Esophagus muscularis mucosa (tissue), 4 donors: Measurements from ENCODE around the gene PHYKPL. TPM values are rescaled to one million over a fixed set of nuclear protein-coding genes. Genes with fewer than 3 reads are reported as not detected.

Experiments used
- DNase-seq: peaks from one replicate; pipeline ENCODE4 v3.0.0-alpha.2; 2017; ENCODE audit errors: extremely low spot score
- H3K27ac ChIP-seq, 4 donors: fragments of 200-600 bp; sonication (generic); replicated peaks in 1 of 4; 1 replicate in 3 of 4; 2 replicates in 1 of 4; pipeline ENCODE4 v1.5.1; 2016 to 2019; ENCODE audit warnings: mild to moderate bottlenecking in 1 of 4
- H3K27me3 ChIP-seq, 4 donors: fragments of 200-600 bp; sonication (generic); one replicate each; pipeline versions ENCODE4 v1.5.1 to v1.6.0; 2016 to 2019
- H3K36me3 ChIP-seq, 4 donors: fragments of 200-600 bp; sonication (generic); one replicate each; pipeline ENCODE4 v1.5.1; 2016 to 2019
- H3K4me1 ChIP-seq, 4 donors: fragments of 200-600 bp; sonication (generic); one replicate each; pipeline ENCODE4 v1.5.1; 2016 to 2019
- H3K4me3 ChIP-seq, 4 donors: fragments of 200-600 bp; sonication (generic); 1 replicate in 2 of 4; 2 replicates in 2 of 4; pipeline ENCODE4 v1.5.1; 2016 to 2019; ENCODE audit warnings: mild to moderate bottlenecking in 4 of 4, moderate library complexity in 1 of 4
- H3K9me3 ChIP-seq, 4 donors: fragments of 200-600 bp; sonication (generic); 1 replicate in 3 of 4; 2 replicates in 1 of 4; pipeline ENCODE4 v1.5.1; 2016 to 2019
- EP300 ChIP-seq: sonication (generic); formaldehyde crosslinking; IDR thresholded peaks from one replicate; pipeline ENCODE4 v1.6.1; 2017; ENCODE audit warnings: antibody characterized with exemption
- POLR2A ChIP-seq: fragments of 450-650 bp; IDR thresholded peaks from one replicate; pipeline ENCODE4 v1.6.1; 2017; ENCODE audit warnings: antibody characterized with exemption, moderate library complexity, mild to moderate bottlenecking, low read depth
- POLR2AphosphoS5 ChIP-seq, 2 donors: sonication (generic); formaldehyde crosslinking; IDR thresholded peaks; one replicate each; pipeline ENCODE4 v1.6.1; 2017; ENCODE audit warnings: antibody characterized with exemption in 2 of 2
- WGBS: methylation state at CpG from one replicate; pipeline ENCODE4 v1.1.5; 2018; 5-methylcytosine and 5-hydroxymethylcytosine counted together
- intact Hi-C: fragments of 100-400 bp; cut with DNase I; formaldehyde crosslinking; loops from one replicate; pipeline ENCODE4 v1.15.1; 2023
- total RNA-seq, 4 donors: library from RNA; depleted of rRNA; stranded (reverse); fragments of >200 nt; gene quantifications; one replicate each; pipeline versions ENCODE4 v1.1.0 to v1.2.1, GENCODE V29; 2016
- TF ChIP-seq, protein P1 (sequence below), 3 experiments: fragments of 200-600 bp in 2 of 3; fragments of 450-650 bp in 1 of 3; sonication (generic) in 2 of 3; IDR thresholded peaks; one replicate each; pipeline ENCODE4 v1.5.1; 2017 to 2019; ENCODE audit warnings: antibody characterized with exemption in 3 of 3, mild to moderate bottlenecking in 2 of 3, moderate library complexity in 1 of 3

Gene PHYKPL
- total RNA-seq, 4 donors from 2014 or later = 27.4 to 45.1 (median 37.5) TPM

DNA sequence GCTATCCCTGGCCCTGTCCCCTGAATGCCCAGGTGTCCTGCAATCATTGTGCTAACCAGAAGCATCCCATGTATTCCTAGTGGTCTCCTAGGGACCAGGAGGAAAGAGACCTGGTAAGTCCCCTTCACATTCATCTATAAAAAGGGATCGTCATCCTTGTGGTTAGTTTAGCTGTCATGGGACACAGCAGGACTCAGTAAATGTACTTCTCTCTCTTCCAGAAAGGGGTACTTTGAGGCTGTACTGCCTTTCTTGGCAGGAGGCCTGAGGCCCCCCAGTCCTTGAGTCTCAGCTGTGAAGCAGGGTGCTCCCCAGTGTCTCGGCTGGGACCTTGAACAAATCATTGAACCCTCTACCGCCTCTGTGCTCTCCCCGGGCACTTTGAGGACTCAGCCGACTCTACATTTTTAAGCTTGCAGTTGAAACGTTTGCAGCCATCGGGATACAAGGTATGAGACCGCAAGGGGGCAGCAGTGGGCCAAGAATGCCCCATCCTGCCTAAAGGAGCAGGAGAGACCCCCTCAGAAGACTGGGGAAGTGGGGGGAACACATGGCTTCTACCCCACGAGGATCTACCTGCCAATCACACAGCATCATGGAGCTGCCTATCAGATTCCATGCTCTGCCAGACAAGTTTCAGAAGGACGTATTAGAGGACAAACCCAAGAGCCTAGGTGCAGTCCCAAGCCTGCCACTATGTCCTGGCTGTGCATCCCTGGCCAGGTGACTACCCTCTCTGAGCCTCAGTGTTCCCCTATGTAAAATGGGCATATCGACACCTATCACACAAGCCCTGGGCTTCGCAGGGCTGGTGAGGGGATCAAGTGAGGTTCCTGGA is 2.4 kb upstream of the PHYKPL start:
- no peaks in the 10 kb centered on the region for H3K27me3 ChIP-seq
- intact Hi-C loops = no loop called here
- peaks cover 46 to 65% (median 53%) of the 10 kb centered on the region in 4 donors for H3K4me1 ChIP-seq
- no peaks in the 10 kb centered on the region for H3K9me3 ChIP-seq
- H3K27ac ChIP-seq = no peak overlapping the region
- TF ChIP-seq EP300 (no peak), POLR2A (no peak), POLR2AphosphoS5 (IDR thresholded peaks at IDR 0.05) (no peak)
- TF ChIP-seq, protein P1, sequence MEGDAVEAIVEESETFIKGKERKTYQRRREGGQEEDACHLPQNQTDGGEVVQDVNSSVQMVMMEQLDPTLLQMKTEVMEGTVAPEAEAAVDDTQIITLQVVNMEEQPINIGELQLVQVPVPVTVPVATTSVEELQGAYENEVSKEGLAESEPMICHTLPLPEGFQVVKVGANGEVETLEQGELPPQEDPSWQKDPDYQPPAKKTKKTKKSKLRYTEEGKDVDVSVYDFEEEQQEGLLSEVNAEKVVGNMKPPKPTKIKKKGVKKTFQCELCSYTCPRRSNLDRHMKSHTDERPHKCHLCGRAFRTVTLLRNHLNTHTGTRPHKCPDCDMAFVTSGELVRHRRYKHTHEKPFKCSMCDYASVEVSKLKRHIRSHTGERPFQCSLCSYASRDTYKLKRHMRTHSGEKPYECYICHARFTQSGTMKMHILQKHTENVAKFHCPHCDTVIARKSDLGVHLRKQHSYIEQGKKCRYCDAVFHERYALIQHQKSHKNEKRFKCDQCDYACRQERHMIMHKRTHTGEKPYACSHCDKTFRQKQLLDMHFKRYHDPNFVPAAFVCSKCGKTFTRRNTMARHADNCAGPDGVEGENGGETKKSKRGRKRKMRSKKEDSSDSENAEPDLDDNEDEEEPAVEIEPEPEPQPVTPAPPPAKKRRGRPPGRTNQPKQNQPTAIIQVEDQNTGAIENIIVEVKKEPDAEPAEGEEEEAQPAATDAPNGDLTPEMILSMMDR (IDR thresholded peaks at IDR 0.05) = peak; percentile 39 to 63 (median 45)
- no peak overlapping the region for H3K4me3 ChIP-seq
- WGBS = 36% methylated on average over 8 of the region's 12 CpGs
- DNase-seq = no peak
- peaks cover 0 to 13% (median 7%) of the 10 kb centered on the region in 4 donors for H3K36me3 ChIP-seq

DNA sequence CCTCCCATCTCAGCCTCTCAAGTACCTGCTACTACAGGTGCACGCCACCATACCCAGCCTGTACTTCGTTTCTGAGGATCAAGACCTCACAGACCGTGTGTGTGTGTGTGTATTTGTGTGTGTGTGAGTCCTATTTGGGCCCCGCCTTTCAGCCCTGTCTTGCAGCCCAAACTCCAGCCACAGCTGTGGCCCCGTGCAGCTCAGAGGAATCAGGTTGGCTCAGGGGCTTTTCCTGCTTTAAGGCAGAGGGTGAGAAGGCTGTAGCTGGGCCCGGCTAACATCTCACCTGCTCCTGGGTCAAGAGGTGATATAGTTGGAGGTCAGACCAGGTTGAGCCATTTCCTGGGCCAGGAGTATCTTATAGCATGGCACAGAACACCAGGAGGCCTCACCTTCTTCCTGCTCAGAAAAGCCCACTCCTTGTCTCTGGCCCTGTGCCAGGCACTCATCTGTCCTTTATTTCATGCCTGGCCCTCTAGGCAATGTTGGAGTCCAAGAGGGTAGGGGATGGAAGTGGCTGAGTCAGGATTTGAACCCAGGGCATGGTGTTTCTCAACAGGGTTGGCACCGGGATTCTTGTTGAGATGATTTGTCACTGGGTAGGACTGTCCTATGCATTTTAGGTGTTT is 1.6 kb upstream of the PHYKPL start:
- no peaks in the 10 kb centered on the region for H3K9me3 ChIP-seq
- no peak overlapping the region for H3K4me3 ChIP-seq
- H3K36me3 ChIP-seq = peaks cover 6 to 20% (median 14%) of the 10 kb centered on the region in 4 donors
- no peaks in the 10 kb centered on the region for H3K27me3 ChIP-seq
- TF ChIP-seq EP300 (no peak), POLR2A (no peak), POLR2AphosphoS5 (IDR thresholded peaks at IDR 0.05) (no peak)
- TF ChIP-seq, protein P1 (IDR thresholded peaks at IDR 0.05) = no peak
- no peak overlapping the region for H3K27ac ChIP-seq
- intact Hi-C loops = no loop called here
- peaks cover 45 to 69% (median 54%) of the 10 kb centered on the region in 4 donors for H3K4me1 ChIP-seq
- 81% methylated on average over 5 of the region's 7 CpGs for WGBS
- no peak for DNase-seq

DNA sequence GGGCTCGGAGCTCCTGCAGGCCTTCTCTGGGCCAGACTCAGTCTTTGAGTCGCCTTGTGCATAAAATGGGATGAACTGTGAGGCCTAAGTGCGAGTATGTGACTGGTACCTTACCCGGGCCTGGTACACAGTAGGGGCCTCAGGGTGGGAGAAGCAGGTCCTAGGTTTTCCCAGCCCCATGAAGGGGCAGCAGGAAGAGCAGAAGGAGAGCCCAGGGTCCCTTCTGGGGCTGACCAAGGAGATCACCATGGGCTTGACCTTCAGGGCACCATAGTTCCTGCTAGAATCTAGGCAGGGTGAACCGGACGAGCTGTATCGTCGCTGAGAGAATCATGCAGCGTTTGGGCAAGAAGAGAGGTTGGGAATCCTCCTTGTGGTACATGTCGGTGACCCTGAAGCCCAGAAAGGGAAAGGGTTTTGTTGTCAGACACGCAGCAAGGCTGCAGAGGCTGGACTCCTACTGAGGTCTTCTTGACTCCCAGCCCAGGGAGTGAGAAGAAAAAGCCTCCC is 373 bp upstream of the PHYKPL start:
- no peaks in the 10 kb centered on the region for H3K9me3 ChIP-seq
- WGBS = 70% methylated on average over 8 of the region's 11 CpGs
- no peak for DNase-seq
- TF ChIP-seq POLR2A (no peak), POLR2AphosphoS5 (IDR thresholded peaks at IDR 0.05) (no peak), EP300 (no peak)
- TF ChIP-seq, protein P1 (IDR thresholded peaks at IDR 0.05) = no peak
- peaks cover 32 to 58% (median 43%) of the 10 kb centered on the region in 4 donors for H3K4me1 ChIP-seq
- peaks cover 16 to 33% (median 27%) of the 10 kb centered on the region in 4 donors for H3K36me3 ChIP-seq
- H3K27me3 ChIP-seq = no peaks in the 10 kb centered on the region
- peak overlapping the region; percentile 94 to 99 (median 97) for H3K27ac ChIP-seq
- peak overlapping the region; percentile 89 to 95 (median 92) for H3K4me3 ChIP-seq
- intact Hi-C loops = loop anchor here (2.0 kb wide), 1 partner anchor 28 kb away; the partner anchor contains the start of gene HNRNPAB

DNA sequence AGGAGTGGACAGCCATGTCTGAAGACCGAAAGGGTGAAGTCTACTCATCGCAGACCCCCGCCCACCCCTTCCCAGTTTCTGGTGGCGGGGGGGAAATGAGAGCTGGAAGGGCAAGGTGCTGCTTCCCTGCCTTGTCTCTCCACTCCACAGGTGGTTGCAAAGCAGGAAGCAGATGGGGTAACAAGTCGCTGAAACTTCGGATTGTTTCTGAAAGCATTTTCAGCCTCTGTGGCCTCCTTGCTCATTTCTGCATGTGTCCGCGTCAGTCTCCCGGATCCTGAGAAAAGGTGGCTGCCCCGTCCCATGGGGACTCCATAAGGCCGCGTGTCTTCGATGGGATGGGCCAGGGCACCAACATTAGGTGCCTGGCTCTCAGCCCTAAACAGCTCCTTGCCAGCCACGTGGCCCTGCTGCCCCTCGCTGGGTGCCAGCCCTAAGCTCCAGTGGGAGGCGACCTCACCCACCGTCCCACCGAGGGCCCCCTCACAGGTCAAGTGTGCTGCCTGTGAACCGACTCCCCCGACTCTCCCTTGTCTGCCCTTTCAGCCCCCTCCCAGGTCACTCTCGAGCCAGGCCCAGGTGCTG is 971 bp downstream of the PHYKPL start:
- TF ChIP-seq EP300 (no peak), POLR2AphosphoS5 (IDR thresholded peaks at IDR 0.05) (no peak), POLR2A (no peak)
- TF ChIP-seq, protein P1 (IDR thresholded peaks at IDR 0.05) = no peak
- peak overlapping the region; percentile 89 to 95 (median 92) for H3K4me3 ChIP-seq
- H3K36me3 ChIP-seq = peaks cover 20 to 47% (median 40%) of the 10 kb centered on the region in 4 donors
- 29% methylated on average over 11 of the region's 21 CpGs for WGBS
- peaks cover 31 to 47% (median 38%) of the 10 kb centered on the region in 4 donors for H3K4me1 ChIP-seq
- intact Hi-C loops = loop anchor here (2.0 kb wide), 1 partner anchor 27 kb away; the partner anchor contains the start of gene HNRNPAB
- peak overlapping the region; percentile 94 to 99 (median 97) for H3K27ac ChIP-seq
- no peak for DNase-seq
- H3K9me3 ChIP-seq = no peaks in the 10 kb centered on the region
- no peaks in the 10 kb centered on the region for H3K27me3 ChIP-seq
